NCI-H226 (cell line): ENCODE results near the gene TOGARAM2.
A peak's percentile ranks its signal among the peaks of the same experiment; 100 is the strongest.

ENCODE experiments used
- DNase-seq: peaks from one replicate; pipeline ENCODE4 v3.0.0-alpha.2; 2015

The TOGARAM2 gene

GRCh38 chr2:28981016-28981441, at the start of gene TOGARAM2:
Gene TOGARAM2, plus strand, starts transcription at chr2:28981298. Its CDS starts 13,537 bp downstream, at chr2:28994835.
- peak; percentile 17 for DNase-seq

- no peak for DNase-seq
Observed at GRCh38 chr2:28934769-28935168, 46.3 kb upstream of the TOGARAM2 start.

- DNase-seq = no peak
Observed at GRCh38 chr2:28941008-28941407, 40.1 kb upstream of the TOGARAM2 start.

- DNase-seq = no peak
Observed at GRCh38 chr2:28944535-28945248, 36.4 kb upstream of the TOGARAM2 start.

GRCh38 chr2:28948160-28948559, 32.9 kb upstream of the TOGARAM2 start:
- no peak for DNase-seq

GRCh38 chr2:28949190-28949589, 31.9 kb upstream of the TOGARAM2 start:
- DNase-seq = no peak

GRCh38 chr2:28949617-28950305, 31.3 kb upstream of the TOGARAM2 start:
- DNase-seq = peak; percentile 7

- DNase-seq = no peak
Observed at GRCh38 chr2:28950941-28951630, 30.0 kb upstream of the TOGARAM2 start.

GRCh38 chr2:28951910-28952835, 28.9 kb upstream of the TOGARAM2 start:
- no peak for DNase-seq

- no peak for DNase-seq
Observed at GRCh38 chr2:28952836-28953211, 28.3 kb upstream of the TOGARAM2 start.

GRCh38 chr2:28955467-28955866, 25.6 kb upstream of the TOGARAM2 start:
- no peak for DNase-seq

- DNase-seq = no peak
Observed at GRCh38 chr2:28956415-28956826, 24.7 kb upstream of the TOGARAM2 start.

- DNase-seq = no peak
Observed at GRCh38 chr2:28956890-28957289, 24.2 kb upstream of the TOGARAM2 start.

- peak; percentile 65 for DNase-seq
Observed at GRCh38 chr2:28958689-28959088, 22.4 kb upstream of the TOGARAM2 start.

GRCh38 chr2:28960401-28960800, 20.7 kb upstream of the TOGARAM2 start:
- no peak for DNase-seq

GRCh38 chr2:28962505-28962904, 18.6 kb upstream of the TOGARAM2 start:
- no peak for DNase-seq

- no peak for DNase-seq
Observed at GRCh38 chr2:28970464-28971160, 10.5 kb upstream of the TOGARAM2 start.

GRCh38 chr2:28972778-28973335, 8.2 kb upstream of the TOGARAM2 start:
- DNase-seq = no peak

- DNase-seq = no peak
Observed at GRCh38 chr2:28974252-28974651, 6.8 kb upstream of the TOGARAM2 start.

GRCh38 chr2:28975671-28976070, 5.4 kb upstream of the TOGARAM2 start:
- peak; percentile 47 for DNase-seq

- peak; percentile 98 for DNase-seq
Observed at GRCh38 chr2:28976584-28976983, 4.5 kb upstream of the TOGARAM2 start.
